GM23338 (cell line): ENCODE measurements around the gene PIEZO2.

Experiments used
- CREB1 ChIP-seq: fragments of 250-450 bp; sonication (Bioruptor Pico); IDR thresholded peaks from 2 replicates; pipeline ENCODE4 v1.5.0; 2020; ENCODE audit warnings: low read depth, mild to moderate bottlenecking, moderate library complexity
- ETS1 ChIP-seq: IDR thresholded peaks from 2 replicates; pipeline ENCODE4 v1.6.1; 2016; ENCODE audit warnings: antibody characterized with exemption
- EZH2 ChIP-seq: fragments of 200-600 bp; sonication (generic); IDR thresholded peaks from one replicate; pipeline ENCODE4 v1.8.0; 2017; ENCODE audit warnings: antibody characterized with exemption, mild to moderate bottlenecking, low read depth; ENCODE audit not compliant: unreplicated experiment
- EZH2phosphoT487 ChIP-seq: fragments of 200-600 bp; sonication (generic); IDR thresholded peaks from one replicate; pipeline ENCODE4 v1.8.1; 2018; ENCODE audit warnings: antibody characterized with exemption; ENCODE audit not compliant: unreplicated experiment
- JUNB ChIP-seq: IDR thresholded peaks from one replicate; pipeline ENCODE4 v1.6.1; 2016; ENCODE audit warnings: antibody characterized with exemption; ENCODE audit not compliant: unreplicated experiment
- NANOG ChIP-seq: IDR thresholded peaks from 2 replicates; pipeline ENCODE4 v1.6.1; 2016; ENCODE audit warnings: antibody characterized with exemption, borderline replicate concordance
- POLR2AphosphoS5 ChIP-seq: IDR thresholded peaks from 2 replicates; pipeline ENCODE4 v1.6.1; 2016; ENCODE audit warnings: antibody characterized with exemption, low read depth
- REST ChIP-seq: IDR thresholded peaks from one replicate; pipeline ENCODE4 v1.6.1; 2018; ENCODE audit warnings: antibody characterized with exemption; ENCODE audit not compliant: unreplicated experiment
- STAT1 ChIP-seq: IDR thresholded peaks from one replicate; pipeline ENCODE4 v1.6.1; 2016; ENCODE audit warnings: antibody characterized with exemption; ENCODE audit not compliant: unreplicated experiment
- ZNF331 ChIP-seq: fragments of 250-450 bp; sonication (Bioruptor Pico); IDR thresholded peaks from 2 replicates; pipeline ENCODE4 v1.5.0; 2020; ENCODE audit warnings: low read depth, mild to moderate bottlenecking, moderate library complexity
- TF ChIP-seq, protein P1 (sequence below), 2 experiments: fragments of 200-600 bp in 1 of 2; sonication (generic) in 1 of 2; conservative IDR thresholded peaks; 2 replicates each; pipeline versions ENCODE4 v1.5.1 to v1.6.1; 2016 to 2017; ENCODE audit warnings: antibody characterized with exemption in 2 of 2, low read depth in 2 of 2, mild to moderate bottlenecking in 2 of 2, moderate library complexity in 1 of 2
- TF ChIP-seq, protein P2 (sequence below): fragments of 250-450 bp; sonication (Bioruptor Pico); IDR thresholded peaks from 2 replicates; pipeline ENCODE4 v1.5.0; 2020; ENCODE audit warnings: mild to moderate bottlenecking, moderate library complexity

DNA sequence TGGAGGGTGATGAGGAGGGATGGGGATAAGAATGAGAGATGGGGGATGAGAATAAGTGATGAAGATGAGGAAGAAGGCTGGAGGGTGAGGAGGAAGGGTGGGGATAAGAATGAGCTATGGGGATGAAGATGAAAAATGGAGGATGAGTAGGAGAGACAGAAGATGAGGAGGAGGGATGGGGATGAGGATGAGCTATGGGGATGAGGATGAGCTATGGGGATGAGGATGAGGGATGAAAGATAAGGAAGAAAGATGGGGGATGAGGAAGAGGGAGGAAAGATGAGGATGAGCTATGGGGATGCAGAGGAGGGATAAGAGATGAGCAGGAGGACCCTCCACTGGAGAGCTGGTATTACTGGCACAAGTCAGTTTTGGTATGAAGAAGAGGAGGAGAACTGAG is 392.0 kb downstream of the PIEZO2 start:
- TF ChIP-seq, protein P1, sequence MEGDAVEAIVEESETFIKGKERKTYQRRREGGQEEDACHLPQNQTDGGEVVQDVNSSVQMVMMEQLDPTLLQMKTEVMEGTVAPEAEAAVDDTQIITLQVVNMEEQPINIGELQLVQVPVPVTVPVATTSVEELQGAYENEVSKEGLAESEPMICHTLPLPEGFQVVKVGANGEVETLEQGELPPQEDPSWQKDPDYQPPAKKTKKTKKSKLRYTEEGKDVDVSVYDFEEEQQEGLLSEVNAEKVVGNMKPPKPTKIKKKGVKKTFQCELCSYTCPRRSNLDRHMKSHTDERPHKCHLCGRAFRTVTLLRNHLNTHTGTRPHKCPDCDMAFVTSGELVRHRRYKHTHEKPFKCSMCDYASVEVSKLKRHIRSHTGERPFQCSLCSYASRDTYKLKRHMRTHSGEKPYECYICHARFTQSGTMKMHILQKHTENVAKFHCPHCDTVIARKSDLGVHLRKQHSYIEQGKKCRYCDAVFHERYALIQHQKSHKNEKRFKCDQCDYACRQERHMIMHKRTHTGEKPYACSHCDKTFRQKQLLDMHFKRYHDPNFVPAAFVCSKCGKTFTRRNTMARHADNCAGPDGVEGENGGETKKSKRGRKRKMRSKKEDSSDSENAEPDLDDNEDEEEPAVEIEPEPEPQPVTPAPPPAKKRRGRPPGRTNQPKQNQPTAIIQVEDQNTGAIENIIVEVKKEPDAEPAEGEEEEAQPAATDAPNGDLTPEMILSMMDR (conservative IDR thresholded peaks at IDR 0.05; ENCODE audit: low read depth in 2 of 2): no peak
- TF ChIP-seq EZH2: no peak
- no peak for TF ChIP-seq CREB1 (CRISPR knock-in tag)
- no peak for TF ChIP-seq ETS1
- TF ChIP-seq, protein P2, sequence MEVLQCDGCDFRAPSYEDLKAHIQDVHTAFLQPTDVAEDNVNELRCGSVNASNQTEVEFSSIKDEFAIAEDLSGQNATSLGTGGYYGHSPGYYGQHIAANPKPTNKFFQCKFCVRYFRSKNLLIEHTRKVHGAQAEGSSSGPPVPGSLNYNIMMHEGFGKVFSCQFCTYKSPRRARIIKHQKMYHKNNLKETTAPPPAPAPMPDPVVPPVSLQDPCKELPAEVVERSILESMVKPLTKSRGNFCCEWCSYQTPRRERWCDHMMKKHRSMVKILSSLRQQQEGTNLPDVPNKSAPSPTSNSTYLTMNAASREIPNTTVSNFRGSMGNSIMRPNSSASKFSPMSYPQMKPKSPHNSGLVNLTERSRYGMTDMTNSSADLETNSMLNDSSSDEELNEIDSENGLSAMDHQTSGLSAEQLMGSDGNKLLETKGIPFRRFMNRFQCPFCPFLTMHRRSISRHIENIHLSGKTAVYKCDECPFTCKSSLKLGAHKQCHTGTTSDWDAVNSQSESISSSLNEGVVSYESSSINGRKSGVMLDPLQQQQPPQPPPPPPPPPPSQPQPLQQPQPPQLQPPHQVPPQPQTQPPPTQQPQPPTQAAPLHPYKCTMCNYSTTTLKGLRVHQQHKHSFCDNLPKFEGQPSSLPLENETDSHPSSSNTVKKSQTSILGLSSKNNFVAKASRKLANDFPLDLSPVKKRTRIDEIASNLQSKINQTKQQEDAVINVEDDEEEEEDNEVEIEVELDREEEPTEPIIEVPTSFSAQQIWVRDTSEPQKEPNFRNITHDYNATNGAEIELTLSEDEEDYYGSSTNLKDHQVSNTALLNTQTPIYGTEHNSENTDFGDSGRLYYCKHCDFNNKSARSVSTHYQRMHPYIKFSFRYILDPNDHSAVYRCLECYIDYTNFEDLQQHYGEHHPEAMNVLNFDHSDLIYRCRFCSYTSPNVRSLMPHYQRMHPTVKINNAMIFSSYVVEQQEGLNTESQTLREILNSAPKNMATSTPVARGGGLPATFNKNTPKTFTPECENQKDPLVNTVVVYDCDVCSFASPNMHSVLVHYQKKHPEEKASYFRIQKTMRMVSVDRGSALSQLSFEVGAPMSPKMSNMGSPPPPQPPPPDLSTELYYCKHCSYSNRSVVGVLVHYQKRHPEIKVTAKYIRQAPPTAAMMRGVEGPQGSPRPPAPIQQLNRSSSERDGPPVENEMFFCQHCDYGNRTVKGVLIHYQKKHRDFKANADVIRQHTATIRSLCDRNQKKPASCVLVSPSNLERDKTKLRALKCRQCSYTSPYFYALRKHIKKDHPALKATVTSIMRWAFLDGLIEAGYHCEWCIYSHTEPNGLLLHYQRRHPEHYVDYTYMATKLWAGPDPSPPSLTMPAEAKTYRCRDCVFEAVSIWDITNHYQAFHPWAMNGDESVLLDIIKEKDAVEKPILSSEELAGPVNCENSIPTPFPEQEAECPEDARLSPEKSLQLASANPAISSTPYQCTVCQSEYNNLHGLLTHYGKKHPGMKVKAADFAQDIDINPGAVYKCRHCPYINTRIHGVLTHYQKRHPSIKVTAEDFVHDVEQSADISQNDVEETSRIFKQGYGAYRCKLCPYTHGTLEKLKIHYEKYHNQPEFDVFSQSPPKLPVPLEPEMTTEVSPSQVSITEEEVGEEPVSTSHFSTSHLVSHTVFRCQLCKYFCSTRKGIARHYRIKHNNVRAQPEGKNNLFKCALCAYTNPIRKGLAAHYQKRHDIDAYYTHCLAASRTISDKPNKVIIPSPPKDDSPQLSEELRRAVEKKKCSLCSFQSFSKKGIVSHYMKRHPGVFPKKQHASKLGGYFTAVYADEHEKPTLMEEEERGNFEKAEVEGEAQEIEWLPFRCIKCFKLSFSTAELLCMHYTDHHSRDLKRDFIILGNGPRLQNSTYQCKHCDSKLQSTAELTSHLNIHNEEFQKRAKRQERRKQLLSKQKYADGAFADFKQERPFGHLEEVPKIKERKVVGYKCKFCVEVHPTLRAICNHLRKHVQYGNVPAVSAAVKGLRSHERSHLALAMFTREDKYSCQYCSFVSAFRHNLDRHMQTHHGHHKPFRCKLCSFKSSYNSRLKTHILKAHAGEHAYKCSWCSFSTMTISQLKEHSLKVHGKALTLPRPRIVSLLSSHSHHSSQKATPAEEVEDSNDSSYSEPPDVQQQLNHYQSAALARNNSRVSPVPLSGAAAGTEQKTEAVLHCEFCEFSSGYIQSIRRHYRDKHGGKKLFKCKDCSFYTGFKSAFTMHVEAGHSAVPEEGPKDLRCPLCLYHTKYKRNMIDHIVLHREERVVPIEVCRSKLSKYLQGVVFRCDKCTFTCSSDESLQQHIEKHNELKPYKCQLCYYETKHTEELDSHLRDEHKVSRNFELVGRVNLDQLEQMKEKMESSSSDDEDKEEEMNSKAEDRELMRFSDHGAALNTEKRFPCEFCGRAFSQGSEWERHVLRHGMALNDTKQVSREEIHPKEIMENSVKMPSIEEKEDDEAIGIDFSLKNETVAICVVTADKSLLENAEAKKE (CRISPR knock-in tag): no peak
- no peak for TF ChIP-seq ZNF331 (CRISPR knock-in tag)
- TF ChIP-seq REST: no peak
- no peak for TF ChIP-seq POLR2AphosphoS5
- TF ChIP-seq JUNB: no peak
- no peak for TF ChIP-seq EZH2phosphoT487
- TF ChIP-seq NANOG: no peak
- TF ChIP-seq STAT1: no peak
